GM12865 (cell line): ENCODE measurements around the gene PAQR5.

ENCODE experiments used
- DNase-seq: peaks from one replicate; pipeline ENCODE4 v3.0.0; 2010; ENCODE audit warnings: low read depth
- H3K4me3 ChIP-seq: 2 replicates; pipeline ENCODE4 v1.5.1; 2011; ENCODE audit warnings: mild to moderate bottlenecking, low read depth, low read length, control low read depth
- TF ChIP-seq, protein P1 (sequence below): IDR thresholded peaks from 2 replicates; pipeline ENCODE4 v1.5.1; 2011; ENCODE audit warnings: low read length, control low read depth, low read depth, inconsistent platforms; ENCODE audit not compliant: insufficient read depth; ENCODE audit errors: missing control alignments

Gene PAQR5

DNA sequence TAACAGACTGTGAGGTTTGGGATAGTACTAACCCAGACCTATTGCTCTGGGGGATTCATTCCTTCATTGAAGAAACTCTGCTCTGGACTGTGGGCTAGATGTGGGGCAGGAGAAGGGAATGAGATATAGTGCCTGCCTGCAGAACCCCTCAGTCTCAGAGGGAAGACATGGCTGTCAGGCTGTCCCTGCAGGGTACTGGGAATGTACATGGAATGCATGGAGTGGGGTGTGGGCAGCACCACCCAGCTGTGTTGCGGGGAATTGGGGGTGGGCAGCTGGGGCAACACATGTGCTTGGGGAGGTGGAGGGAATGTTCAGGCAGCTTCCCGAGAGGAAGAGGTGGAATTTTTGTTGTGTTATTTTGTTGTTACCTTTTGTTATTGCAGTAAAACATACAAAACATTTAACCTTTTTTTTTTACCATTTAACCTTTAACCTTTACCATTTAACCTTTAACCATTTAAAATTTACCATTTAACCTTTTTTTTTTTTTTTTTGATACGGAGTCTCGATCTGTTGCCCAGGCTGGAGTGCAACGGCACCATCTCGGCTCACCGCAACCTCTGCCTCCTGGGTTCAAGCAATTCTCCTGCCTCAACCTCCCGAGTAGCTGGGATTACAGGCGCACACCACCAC is 7.3 kb downstream of the PAQR5 start:
- DNase-seq: no peak
- H3K4me3 ChIP-seq: no peak overlapping the region
- TF ChIP-seq, protein P1, sequence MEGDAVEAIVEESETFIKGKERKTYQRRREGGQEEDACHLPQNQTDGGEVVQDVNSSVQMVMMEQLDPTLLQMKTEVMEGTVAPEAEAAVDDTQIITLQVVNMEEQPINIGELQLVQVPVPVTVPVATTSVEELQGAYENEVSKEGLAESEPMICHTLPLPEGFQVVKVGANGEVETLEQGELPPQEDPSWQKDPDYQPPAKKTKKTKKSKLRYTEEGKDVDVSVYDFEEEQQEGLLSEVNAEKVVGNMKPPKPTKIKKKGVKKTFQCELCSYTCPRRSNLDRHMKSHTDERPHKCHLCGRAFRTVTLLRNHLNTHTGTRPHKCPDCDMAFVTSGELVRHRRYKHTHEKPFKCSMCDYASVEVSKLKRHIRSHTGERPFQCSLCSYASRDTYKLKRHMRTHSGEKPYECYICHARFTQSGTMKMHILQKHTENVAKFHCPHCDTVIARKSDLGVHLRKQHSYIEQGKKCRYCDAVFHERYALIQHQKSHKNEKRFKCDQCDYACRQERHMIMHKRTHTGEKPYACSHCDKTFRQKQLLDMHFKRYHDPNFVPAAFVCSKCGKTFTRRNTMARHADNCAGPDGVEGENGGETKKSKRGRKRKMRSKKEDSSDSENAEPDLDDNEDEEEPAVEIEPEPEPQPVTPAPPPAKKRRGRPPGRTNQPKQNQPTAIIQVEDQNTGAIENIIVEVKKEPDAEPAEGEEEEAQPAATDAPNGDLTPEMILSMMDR: no peak

DNA sequence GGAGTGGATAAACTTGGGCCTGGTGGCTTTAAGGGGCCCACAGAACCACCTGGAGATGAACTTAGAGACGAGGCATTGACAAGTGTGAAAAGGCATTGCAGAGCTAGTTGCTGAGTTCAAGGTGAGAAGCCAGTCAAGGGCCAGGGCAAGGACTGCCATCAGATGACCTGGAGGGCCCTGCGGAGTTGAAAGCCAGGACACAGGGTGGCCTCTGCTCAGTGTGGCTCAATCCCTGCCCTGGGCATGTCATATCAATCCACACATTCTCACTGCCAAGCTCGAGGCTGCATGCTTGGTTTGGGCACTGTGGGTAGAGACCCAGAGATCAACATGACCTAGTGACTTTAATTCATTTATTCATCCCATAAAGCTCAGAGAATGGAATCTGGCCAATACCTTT is 9.2 kb downstream of the PAQR5 start:
- H3K4me3 ChIP-seq: no peak overlapping the region
- no peak for DNase-seq
- TF ChIP-seq, protein P1: no peak

DNA sequence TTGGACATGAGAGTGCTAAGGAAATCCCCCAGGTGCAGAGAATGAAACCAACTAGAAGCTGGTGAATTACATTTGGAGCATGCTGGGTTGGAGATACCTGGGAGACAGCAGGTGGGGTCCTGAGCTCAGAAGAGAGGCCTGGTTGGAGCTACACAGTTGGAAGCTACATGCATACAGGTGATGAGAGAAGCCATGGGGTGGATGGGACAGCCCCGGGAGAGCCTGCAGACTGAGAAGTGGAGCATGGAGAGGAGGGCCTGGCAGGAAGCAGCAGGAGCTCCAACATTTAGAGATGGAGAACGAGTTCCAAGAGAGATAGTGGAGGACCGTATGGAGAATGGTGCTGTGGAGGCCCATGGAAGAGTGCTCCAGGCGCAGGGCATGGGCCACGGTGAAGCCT is 10.2 kb downstream of the PAQR5 start:
- TF ChIP-seq, protein P1: no peak
- H3K4me3 ChIP-seq: no peak overlapping the region
- DNase-seq: no peak

DNA sequence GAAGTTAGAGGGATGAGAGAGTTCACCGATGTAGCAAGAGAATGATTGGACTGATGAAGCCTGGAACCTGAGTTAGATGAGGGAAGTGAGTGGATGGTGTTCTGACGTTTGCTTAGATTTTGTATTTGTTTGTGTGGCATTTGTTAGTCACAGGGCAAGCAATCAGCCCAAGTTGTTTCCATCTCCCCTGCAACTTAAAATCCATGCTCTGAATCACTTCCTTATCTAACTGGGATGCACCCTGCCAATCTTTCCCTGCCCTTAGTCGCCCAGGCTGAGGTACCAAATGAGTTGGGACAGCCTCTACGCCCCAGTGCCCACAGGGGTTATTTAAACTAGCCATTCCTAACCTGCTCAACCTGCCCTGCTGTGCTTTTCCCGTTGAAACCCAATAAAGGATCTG is 12.6 kb downstream of the PAQR5 start:
- DNase-seq: no peak
- TF ChIP-seq, protein P1: no peak
- H3K4me3 ChIP-seq: no peak overlapping the region

DNA sequence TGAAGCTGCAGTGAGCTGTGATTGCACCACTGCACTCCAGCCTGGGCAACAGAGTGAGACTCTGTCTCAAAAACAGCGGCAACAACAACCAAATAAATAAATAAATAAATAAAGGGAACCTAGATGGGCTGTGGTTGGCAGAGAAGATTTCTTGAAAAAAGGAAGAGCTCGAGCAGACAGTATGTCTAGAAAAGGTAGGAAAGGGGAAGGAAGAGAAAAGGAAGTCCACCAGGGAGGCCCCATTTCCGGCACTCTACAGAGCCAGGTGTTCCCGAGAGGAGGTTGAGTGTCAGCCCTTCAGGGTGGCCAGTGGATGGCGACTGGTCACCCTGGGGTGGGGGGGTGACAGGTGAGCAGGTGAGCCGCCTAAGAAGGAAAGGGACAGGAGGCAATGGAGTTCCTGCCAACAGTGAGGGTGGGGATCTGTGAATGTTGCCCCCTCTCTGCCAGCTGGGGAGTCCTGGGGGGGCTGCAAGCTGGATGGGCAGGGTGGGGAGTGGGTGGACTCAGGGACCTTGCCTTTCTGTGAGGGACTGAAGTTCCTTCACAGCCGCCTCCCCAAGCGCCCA is 14.8 kb downstream of the PAQR5 start:
- TF ChIP-seq, protein P1: no peak
- no peak for DNase-seq

DNA sequence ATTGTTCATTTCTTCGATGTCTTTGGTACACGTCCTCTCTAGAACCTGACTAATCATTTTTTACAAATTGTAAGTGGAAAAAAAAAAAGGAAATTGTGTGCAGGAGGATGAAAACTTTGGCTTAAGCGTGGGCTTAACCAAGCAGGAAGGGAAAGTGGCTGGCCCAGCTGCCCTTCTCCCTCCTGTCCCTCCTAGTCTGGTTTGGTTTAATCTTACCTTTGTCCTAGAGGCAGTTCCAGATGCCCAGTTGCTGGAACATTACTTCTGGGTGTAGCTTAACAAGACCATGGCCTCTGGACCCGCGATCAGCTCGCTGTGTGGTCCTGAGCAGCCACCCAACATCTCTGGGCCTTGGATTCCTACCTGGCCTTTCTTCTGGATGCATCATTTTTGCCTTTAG is 15.4 kb downstream of the PAQR5 start:
- H3K4me3 ChIP-seq: no peak overlapping the region
- TF ChIP-seq, protein P1: no peak
- no peak for DNase-seq

More for the DNA sequence above, 14.8 kb downstream of the PAQR5 start:
- H3K4me3 ChIP-seq: no peak overlapping the region

DNA sequence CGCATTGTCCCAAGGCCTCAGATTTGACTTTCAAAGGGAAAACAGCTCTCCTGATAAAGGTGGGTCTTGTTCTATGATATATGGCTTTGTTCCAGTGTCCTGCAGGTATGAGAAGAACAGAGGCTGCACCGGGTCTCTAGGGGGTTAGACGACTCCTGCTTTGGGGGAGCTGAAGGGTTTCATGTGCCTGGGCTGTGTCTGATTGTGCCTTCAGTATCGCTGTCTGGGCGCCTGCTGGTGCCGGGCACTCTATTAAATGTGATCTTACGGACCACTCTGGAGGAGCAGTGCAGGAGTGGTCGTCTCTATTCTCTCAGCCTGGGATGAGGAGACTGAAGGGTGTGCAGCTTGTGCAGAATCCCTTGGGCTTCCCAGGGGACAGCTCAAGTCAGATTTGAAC is 16.0 kb downstream of the PAQR5 start:
- TF ChIP-seq, protein P1: no peak
- no peak overlapping the region for H3K4me3 ChIP-seq
- no peak for DNase-seq
